K562 (cell line): ENCODE results near the gene ZNF200. TPM values are rescaled to one million over a fixed set of nuclear protein-coding genes. Genes with fewer than 3 reads are reported as not detected.

Experiments
- BCLAF1 ChIP-seq, 2 experiments: fragments of 450-650 bp in 1 of 2; IDR thresholded peaks; 2 replicates each; pipeline ENCODE4 v1.6.1; 2011 to 2017; ENCODE audit warnings: low read depth in 2 of 2, antibody characterized with exemption in 1 of 2, borderline replicate concordance in 1 of 2, low read length in 1 of 2, mild to moderate bottlenecking in 1 of 2, mixed read lengths in 1 of 2; ENCODE audit not compliant: control insufficient read depth in 1 of 2
- E2F4 ChIP-seq: sonication (generic); formaldehyde crosslinking; IDR thresholded peaks from 2 replicates; pipeline ENCODE4 v1.8.0; 2022; ENCODE audit warnings: mild to moderate bottlenecking, low read depth, missing genetic modification reagents
- MNT ChIP-seq, 2 experiments: fragments of 450-650 bp; conservative IDR thresholded peaks; 2 replicates each; pipeline ENCODE4 v1.6.1; 2017; ENCODE audit warnings: mild to moderate bottlenecking in 2 of 2, moderate library complexity in 2 of 2
- POLR2G ChIP-seq: fragments of 200-400 bp; formaldehyde crosslinking; IDR thresholded peaks from 2 replicates; pipeline ENCODE4 v1.6.1; 2017; ENCODE audit warnings: low read depth, mild to moderate bottlenecking, antibody characterized with exemption, low read length, moderate library complexity
- TAF9B ChIP-seq: fragments of 450-650 bp; IDR thresholded peaks from 2 replicates; pipeline ENCODE4 v1.6.1; 2018; ENCODE audit warnings: mild to moderate bottlenecking; ENCODE audit not compliant: partially characterized antibody
- ZBTB40 ChIP-seq, 2 experiments: fragments of 450-650 bp in 1 of 2; sonication (generic) in 1 of 2; formaldehyde crosslinking in 1 of 2; IDR thresholded peaks; 2 replicates each; pipeline versions ENCODE4 v1.7.1 to v1.9.0; 2016 to 2022; ENCODE audit warnings: inconsistent platforms in 1 of 2, mild to moderate bottlenecking in 1 of 2, missing genetic modification reagents in 1 of 2
- polyA plus RNA-seq, 8 experiments: library from polyadenylated mRNA; depleted of rRNA in 4 of 8; stranded (reverse) in 5 of 8; unstranded in 3 of 8; fragments of >200 nt; fragmentation: Nextera tagmentation in 2 of 8; fragmentation: Illumina TruSeq in 1 of 8; extraction: Ambion mirVana in 2 of 8; extraction: Trizol in 1 of 8; gene quantifications; 2 replicates each; pipeline versions ENCODE4 v1.2.1 to v1.2.3, GENCODE V29; 2011 to 2014; ENCODE audit warnings: inconsistent platforms in 1 of 8, missing spikeins in 1 of 8
- total RNA-seq, 7 experiments: library from RNA; depleted of rRNA in 6 of 7; stranded (reverse); fragments of >200 nt in 6 of 7; fragmentation: Illumina TruSeq in 2 of 7; extraction: Trizol in 2 of 7; gene quantifications; 2 replicates each; pipeline versions ENCODE4 v1.2.1 to v1.2.3, GENCODE V29; 2011 to 2021; ENCODE audit warnings: low replicate concordance in 1 of 7
- TF ChIP-seq, protein P1 (sequence below): sonication (generic); formaldehyde crosslinking; IDR thresholded peaks from 2 replicates; pipeline ENCODE4 v1.9.0; 2022; ENCODE audit warnings: mild to moderate bottlenecking, missing genetic modification reagents

ZNF200 gene
- total and polyA plus RNA-seq, 9 of the 15 experiments (the other 6 are each of a cell fraction or from before 2014, with no cell fraction given): 4.8 to 14.5 (median 9.2) TPM

- TF ChIP-seq BCLAF1 (IDR thresholded peaks at IDR 0.05; ENCODE audit: borderline replicate concordance in 1 of 2, control insufficient read depth in 1 of 2, low read depth in 2 of 2, low read length in 1 of 2) (no peak), ZBTB40 (IDR thresholded peaks at IDR 0.05) (peak; percentile 96), ZBTB40 (CRISPR knock-in tag; IDR thresholded peaks at IDR 0.05) (no peak), POLR2G (peak; percentile 91), TAF9B (peak; percentile 59), E2F4 (no peak), MNT (conservative IDR thresholded peaks at IDR 0.05) (peak; percentile 90 to 94)
- TF ChIP-seq, protein P1, sequence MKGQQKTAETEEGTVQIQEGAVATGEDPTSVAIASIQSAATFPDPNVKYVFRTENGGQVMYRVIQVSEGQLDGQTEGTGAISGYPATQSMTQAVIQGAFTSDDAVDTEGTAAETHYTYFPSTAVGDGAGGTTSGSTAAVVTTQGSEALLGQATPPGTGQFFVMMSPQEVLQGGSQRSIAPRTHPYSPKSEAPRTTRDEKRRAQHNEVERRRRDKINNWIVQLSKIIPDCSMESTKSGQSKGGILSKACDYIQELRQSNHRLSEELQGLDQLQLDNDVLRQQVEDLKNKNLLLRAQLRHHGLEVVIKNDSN: peak; percentile 95
Measured at GRCh38 chr16:3282730-3283542, 48.0 kb upstream of the ZNF200 start, which contains the start of gene ZNF263 (continued).
